OCI-LY3 (cell line): ENCODE results near the gene RAD51B.

Experiments used
- EZH2phosphoT487 ChIP-seq: fragments of 200-600 bp; shearing (Covaris generic); IDR thresholded peaks from 2 replicates; pipeline ENCODE4 v1.6.1; 2018; ENCODE audit warnings: antibody characterized with exemption, mixed run types, low read depth
- TF ChIP-seq, protein P1 (sequence below): fragments of 200-600, 300-600 bp; sonication (generic); IDR thresholded peaks from 2 replicates; pipeline ENCODE4 v1.5.1; 2014; ENCODE audit warnings: antibody characterized with exemption, low read length, low read depth

DNA sequence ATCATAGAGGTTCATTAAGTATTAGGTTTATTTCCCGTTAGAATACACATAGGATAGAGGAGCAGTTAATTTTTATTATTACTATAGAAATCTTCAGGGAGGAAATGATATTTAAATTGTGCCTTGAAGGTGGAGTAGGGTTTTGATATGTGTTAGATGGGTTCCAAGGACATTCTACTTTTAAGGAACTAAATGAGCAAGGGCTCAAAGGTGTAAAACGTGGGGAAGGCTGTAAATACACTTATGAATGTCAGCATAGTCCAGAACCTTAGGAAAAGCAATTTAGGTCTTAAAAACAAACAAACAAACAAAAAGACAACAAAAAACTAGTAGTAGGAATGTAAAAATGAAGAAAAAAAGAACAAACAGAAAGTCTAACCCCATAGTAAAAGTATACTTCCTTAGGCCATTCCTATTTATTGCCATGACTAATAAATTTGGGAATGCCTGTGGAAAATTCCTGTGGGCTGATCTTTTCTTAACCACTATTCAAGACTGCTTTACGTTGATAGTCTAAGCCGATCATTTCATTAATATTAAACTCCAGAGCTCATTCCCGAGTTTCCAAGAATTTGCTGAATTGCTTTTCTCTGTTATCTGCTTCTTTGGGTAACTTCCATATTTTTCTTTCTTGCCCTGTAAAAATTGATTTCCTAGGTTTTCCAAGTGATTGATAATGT lies 180.3 kb downstream of the RAD51B start:
- TF ChIP-seq, protein P1, sequence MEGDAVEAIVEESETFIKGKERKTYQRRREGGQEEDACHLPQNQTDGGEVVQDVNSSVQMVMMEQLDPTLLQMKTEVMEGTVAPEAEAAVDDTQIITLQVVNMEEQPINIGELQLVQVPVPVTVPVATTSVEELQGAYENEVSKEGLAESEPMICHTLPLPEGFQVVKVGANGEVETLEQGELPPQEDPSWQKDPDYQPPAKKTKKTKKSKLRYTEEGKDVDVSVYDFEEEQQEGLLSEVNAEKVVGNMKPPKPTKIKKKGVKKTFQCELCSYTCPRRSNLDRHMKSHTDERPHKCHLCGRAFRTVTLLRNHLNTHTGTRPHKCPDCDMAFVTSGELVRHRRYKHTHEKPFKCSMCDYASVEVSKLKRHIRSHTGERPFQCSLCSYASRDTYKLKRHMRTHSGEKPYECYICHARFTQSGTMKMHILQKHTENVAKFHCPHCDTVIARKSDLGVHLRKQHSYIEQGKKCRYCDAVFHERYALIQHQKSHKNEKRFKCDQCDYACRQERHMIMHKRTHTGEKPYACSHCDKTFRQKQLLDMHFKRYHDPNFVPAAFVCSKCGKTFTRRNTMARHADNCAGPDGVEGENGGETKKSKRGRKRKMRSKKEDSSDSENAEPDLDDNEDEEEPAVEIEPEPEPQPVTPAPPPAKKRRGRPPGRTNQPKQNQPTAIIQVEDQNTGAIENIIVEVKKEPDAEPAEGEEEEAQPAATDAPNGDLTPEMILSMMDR: no peak
- no peak for TF ChIP-seq EZH2phosphoT487
